ENCODE results near the gene ISYNA1. TPM values are rescaled to one million over a fixed set of nuclear protein-coding genes. Genes with fewer than 3 reads are reported as not detected.

Gene ISYNA1
- total and polyA plus RNA-seq, 10 donors: 31.7 to 82.3 (median 45.4) TPM

GRCh38 chr19:18385359-18385674 lies 52.6 kb downstream of the ISYNA1 start:
- no peak for DNase-seq
- Histone ChIP-seq H3K9me3 (peaks cover 0 to 5% (median 0%) of the 10 kb centered on the region in 8 donors), H3K36me3 (peaks cover 0 to 11% (median 0%) of the 10 kb centered on the region in 6 donors), H3K27ac (peak overlapping the region in 5 of 8 donors; percentile 9 to 83 (median 77)), H3K4me1 (peaks cover 22 to 81% (median 45%) of the 10 kb centered on the region in 6 donors), H3K27me3 (replicated peaks in 1 of 7) (peaks cover 0 to 54% (median 0%) of the 10 kb centered on the region in 7 donors), H3K4me3 (no peak overlapping the region)
- intact Hi-C loops (cut with DNase I; ENCODE audit: low total_unique reads): no loop called here
- TF ChIP-seq POLR2AphosphoS5 (IDR thresholded peaks at IDR 0.05) (no peak), POLR2A (IDR thresholded peaks at IDR 0.05) (no peak)
- TF ChIP-seq, protein P1, sequence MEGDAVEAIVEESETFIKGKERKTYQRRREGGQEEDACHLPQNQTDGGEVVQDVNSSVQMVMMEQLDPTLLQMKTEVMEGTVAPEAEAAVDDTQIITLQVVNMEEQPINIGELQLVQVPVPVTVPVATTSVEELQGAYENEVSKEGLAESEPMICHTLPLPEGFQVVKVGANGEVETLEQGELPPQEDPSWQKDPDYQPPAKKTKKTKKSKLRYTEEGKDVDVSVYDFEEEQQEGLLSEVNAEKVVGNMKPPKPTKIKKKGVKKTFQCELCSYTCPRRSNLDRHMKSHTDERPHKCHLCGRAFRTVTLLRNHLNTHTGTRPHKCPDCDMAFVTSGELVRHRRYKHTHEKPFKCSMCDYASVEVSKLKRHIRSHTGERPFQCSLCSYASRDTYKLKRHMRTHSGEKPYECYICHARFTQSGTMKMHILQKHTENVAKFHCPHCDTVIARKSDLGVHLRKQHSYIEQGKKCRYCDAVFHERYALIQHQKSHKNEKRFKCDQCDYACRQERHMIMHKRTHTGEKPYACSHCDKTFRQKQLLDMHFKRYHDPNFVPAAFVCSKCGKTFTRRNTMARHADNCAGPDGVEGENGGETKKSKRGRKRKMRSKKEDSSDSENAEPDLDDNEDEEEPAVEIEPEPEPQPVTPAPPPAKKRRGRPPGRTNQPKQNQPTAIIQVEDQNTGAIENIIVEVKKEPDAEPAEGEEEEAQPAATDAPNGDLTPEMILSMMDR (IDR thresholded peaks at IDR 0.05 in 8 of 11, conservative IDR thresholded peaks at IDR 0.05 in 3 of 11): no peak
- 90 to 98% (median 96%) methylated on average over 3 of the region's 3 CpGs for WGBS, 5 donors

DNA sequence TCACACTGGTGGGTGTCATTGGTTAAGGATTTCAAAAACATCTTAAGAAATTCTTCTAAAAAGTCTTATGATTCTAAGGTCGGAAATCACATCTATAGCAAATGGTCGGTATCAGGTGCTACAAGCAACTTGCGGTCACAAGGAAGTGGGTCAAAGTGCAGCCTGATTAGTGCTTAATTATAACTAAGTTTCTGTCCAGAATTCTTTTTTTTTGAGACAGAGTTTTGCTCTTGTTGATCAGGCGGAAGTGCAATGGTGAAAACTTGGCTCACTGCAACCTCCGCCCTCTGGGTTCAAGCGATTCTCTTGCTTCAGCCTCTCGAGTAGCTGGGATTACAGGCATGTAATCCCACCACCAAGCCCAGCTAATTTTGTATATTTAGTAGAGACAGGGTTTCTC lies 53.2 kb downstream of the ISYNA1 start:
- Histone ChIP-seq H3K27ac (peak overlapping the region in 1 of 8 donors; percentile 83), H3K27me3 (replicated peaks in 1 of 7) (peaks cover 0 to 54% (median 0%) of the 10 kb centered on the region in 7 donors), H3K4me3 (no peak overlapping the region), H3K36me3 (peaks cover 0 to 6% (median 0%) of the 10 kb centered on the region in 6 donors), H3K4me1 (peaks cover 22 to 81% (median 50%) of the 10 kb centered on the region in 6 donors), H3K9me3 (peaks cover 0 to 3% (median 0%) of the 10 kb centered on the region in 8 donors)
- WGBS, 5 donors: 87 to 95% (median 89%) methylated on average over 7 of the region's 7 CpGs
- intact Hi-C loops (cut with DNase I; ENCODE audit: low total_unique reads): no loop called here
- no peak for DNase-seq
- TF ChIP-seq POLR2AphosphoS5 (IDR thresholded peaks at IDR 0.05): no peak
- TF ChIP-seq, protein P1 (IDR thresholded peaks at IDR 0.05 in 8 of 11, conservative IDR thresholded peaks at IDR 0.05 in 3 of 11): no peak
- no peak for TF ChIP-seq POLR2A (IDR thresholded peaks at IDR 0.05)

Small RNA genes lying within 50 kb of the gene (microRNA-seq; reads per million reads assigned to microRNA genes)
- 0 reads per million in 3 donors for gene MIR3189

Small RNA genes lying within 50 kb of the gene (small RNA-seq; reads per million reads assigned to genes)
- 0 reads per million in 4 donors for gene MIR3189

Other genes with a start within 250 kb of the ISYNA1 start
- 10 to 100 TPM in 3 of 7 donors, 1 to 10 TPM in 4; 7.8 to 14.1 (median 9.9) TPM for gene MPV17L2, start 244.9 kb downstream of the ISYNA1 start, total RNA-seq
- 10 to 100 TPM; 12.1 to 15.4 (median 12.3) TPM for gene MPV17L2, start 244.9 kb downstream of the ISYNA1 start, polyA plus RNA-seq
- gene RAB3A, start 234.1 kb downstream of the ISYNA1 start, total RNA-seq: 1 to 10 TPM; 1.4 to 6.6 (median 3.3) TPM
- 1 to 10 TPM in 2 of 3 donors, under 1 TPM in 1; 0.72 to 1.7 (median 1.3) TPM for gene RAB3A, start 234.1 kb downstream of the ISYNA1 start, polyA plus RNA-seq
- gene PDE4C, start 211.7 kb downstream of the ISYNA1 start, total RNA-seq: 1 to 10 TPM in 6 of 7 donors, under 1 TPM in 1; 0.60 to 7.6 (median 3.3) TPM
- 1 to 10 TPM in 1 of 3 donors, under 1 TPM in 2; 0.07 to 1.2 (median 0.61) TPM for gene PDE4C, start 211.7 kb downstream of the ISYNA1 start, polyA plus RNA-seq
- 10 to 100 TPM in 3 of 7 donors, 1 to 10 TPM in 4; 4.7 to 17.1 (median 8.6) TPM for gene IQCN, start 163.7 kb downstream of the ISYNA1 start, total RNA-seq
- gene IQCN, start 163.7 kb downstream of the ISYNA1 start, polyA plus RNA-seq: 10 to 100 TPM in 1 of 3 donors, 1 to 10 TPM in 2; 1.4 to 15.6 (median 7.8) TPM
- 100 to 1,000 TPM; 119 to 232 (median 159) TPM for gene JUND, start 156.5 kb downstream of the ISYNA1 start, total RNA-seq
- gene JUND, start 156.5 kb downstream of the ISYNA1 start, polyA plus RNA-seq: 10 to 100 TPM; 47.5 to 86.5 (median 75.6) TPM
- 10 to 100 TPM; 55.8 to 86.5 (median 65.1) TPM for gene LSM4, start 115.1 kb downstream of the ISYNA1 start, total RNA-seq
- 100 to 1,000 TPM in 2 of 3 donors, 10 to 100 TPM in 1; 91.6 to 192 (median 151) TPM for gene LSM4, start 115.1 kb downstream of the ISYNA1 start, polyA plus RNA-seq
- gene PGPEP1, start 97.5 kb downstream of the ISYNA1 start, total RNA-seq: 10 to 100 TPM; 20.2 to 65.6 (median 45.1) TPM
- gene PGPEP1, start 97.5 kb downstream of the ISYNA1 start, polyA plus RNA-seq: 10 to 100 TPM in 1 of 3 donors, 1 to 10 TPM in 2; 9.3 to 17.3 (median 9.6) TPM
- gene GDF15, start 52.0 kb downstream of the ISYNA1 start, total RNA-seq: 10 to 100 TPM in 2 of 7 donors, 1 to 10 TPM in 5; 1.9 to 34.3 (median 4.3) TPM
- 10 to 100 TPM in 1 of 3 donors, under 1 TPM in 2; 0.77 to 15.9 (median 0.96) TPM for gene GDF15, start 52.0 kb downstream of the ISYNA1 start, polyA plus RNA-seq
- gene LRRC25, start 40.5 kb downstream of the ISYNA1 start, total RNA-seq: 100 to 1,000 TPM in 3 of 7 donors, 10 to 100 TPM in 4; 82.2 to 164 (median 90.5) TPM
- gene LRRC25, start 40.5 kb downstream of the ISYNA1 start, polyA plus RNA-seq: 10 to 100 TPM; 14.6 to 32.2 (median 16.0) TPM
- gene SSBP4, start 18.7 kb downstream of the ISYNA1 start, total RNA-seq: 100 to 1,000 TPM in 1 of 7 donors, 10 to 100 TPM in 6; 56.3 to 103 (median 82.4) TPM
- 100 to 1,000 TPM in 1 of 3 donors, 10 to 100 TPM in 2; 80.6 to 143 (median 94.9) TPM for gene SSBP4, start 18.7 kb downstream of the ISYNA1 start, polyA plus RNA-seq
- 10 to 100 TPM; 23.0 to 44.8 (median 32.1) TPM for gene ELL, start 83.9 kb upstream of the ISYNA1 start, total RNA-seq
- 10 to 100 TPM in 1 of 3 donors, 1 to 10 TPM in 2; 4.5 to 14.2 (median 7.9) TPM for gene ELL, start 83.9 kb upstream of the ISYNA1 start, polyA plus RNA-seq
- gene FKBP8, start 105.4 kb upstream of the ISYNA1 start, total RNA-seq: 100 to 1,000 TPM; 183 to 309 (median 203) TPM
- 100 to 1,000 TPM; 131 to 276 (median 141) TPM for gene FKBP8, start 105.4 kb upstream of the ISYNA1 start, polyA plus RNA-seq
- gene KXD1, start 119.7 kb upstream of the ISYNA1 start, total RNA-seq: 10 to 100 TPM; 63.9 to 90.9 (median 75.7) TPM
- 10 to 100 TPM; 65.9 to 78.5 (median 68.9) TPM for gene KXD1, start 119.7 kb upstream of the ISYNA1 start, polyA plus RNA-seq
- 1,000 to 10,000 TPM in 3 of 7 donors, 100 to 1,000 TPM in 4; 650 to 1,362 (median 985) TPM for gene UBA52, start 133.7 kb upstream of the ISYNA1 start, total RNA-seq
- 1,000 to 10,000 TPM; 1,341 to 2,132 (median 1,852) TPM for gene UBA52, start 133.7 kb upstream of the ISYNA1 start, polyA plus RNA-seq
- 100 to 1,000 TPM in 1 of 7 donors, 10 to 100 TPM in 6; 65.4 to 103 (median 78.7) TPM for gene REX1BD, start 150.7 kb upstream of the ISYNA1 start, total RNA-seq
- 100 to 1,000 TPM; 127 to 182 (median 160) TPM for gene REX1BD, start 150.7 kb upstream of the ISYNA1 start, polyA plus RNA-seq
- gene CRLF1, start 168.7 kb upstream of the ISYNA1 start, total RNA-seq: 1 to 10 TPM in 4 of 7 donors, under 1 TPM in 2, not detected in 1; 0.20 to 7.0 (median 1.1) TPM
- gene CRLF1, start 168.7 kb upstream of the ISYNA1 start, polyA plus RNA-seq: 1 to 10 TPM; 5.2 to 8.0 (median 6.3) TPM
- gene TMEM59L, start 174.7 kb upstream of the ISYNA1 start, total RNA-seq: under 1 TPM in 2 of 7 donors, not detected in 5; 0.28 to 0.49 TPM
- gene TMEM59L, start 174.7 kb upstream of the ISYNA1 start, polyA plus RNA-seq: under 1 TPM; 0.15 to 0.74 (median 0.50) TPM
- 10 to 100 TPM in 4 of 7 donors, 1 to 10 TPM in 3; 4.4 to 23.1 (median 10.3) TPM for gene KLHL26, start 198.9 kb upstream of the ISYNA1 start, total RNA-seq
- 1 to 10 TPM; 1.7 to 3.5 (median 2.2) TPM for gene KLHL26, start 198.9 kb upstream of the ISYNA1 start, polyA plus RNA-seq
- gene CRTC1, start 245.5 kb upstream of the ISYNA1 start, total RNA-seq: 10 to 100 TPM in 3 of 7 donors, 1 to 10 TPM in 4; 4.7 to 15.7 (median 8.8) TPM
- gene CRTC1, start 245.5 kb upstream of the ISYNA1 start, polyA plus RNA-seq: 10 to 100 TPM in 1 of 3 donors, 1 to 10 TPM in 2; 3.1 to 11.3 (median 6.4) TPM